HCEC 1CT (cell line): ENCODE data around the gene GORASP1.
"Not testable (repeated sequence)": the region's sequence is repeated elsewhere in the genome, so short reads cannot be mapped to it uniquely, and the experiment has no call there.

Experiments used
- DNase-seq: peaks from one replicate; pipeline ENCODE4 v3.0.0-alpha.2; 2017

Gene GORASP1

DNA sequence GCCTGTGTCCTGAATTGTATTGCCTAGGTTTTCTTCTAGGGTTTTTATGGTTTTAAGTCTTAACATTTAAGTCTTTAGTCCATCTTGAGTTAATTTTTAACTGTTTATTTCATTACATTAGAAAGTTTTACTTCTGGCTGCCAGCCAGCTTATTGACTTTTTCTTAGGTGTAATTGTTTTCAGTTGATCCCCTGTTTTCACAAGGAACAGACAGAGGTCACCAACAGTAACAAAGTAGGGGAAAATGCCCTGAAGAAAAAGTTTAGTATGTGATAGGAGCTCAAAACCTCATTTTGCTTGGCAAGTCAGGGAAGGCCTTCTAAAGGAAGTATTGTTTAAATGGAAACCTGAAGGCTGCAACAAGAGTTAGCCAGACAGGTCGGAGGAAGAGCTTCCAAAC is 45.2 kb downstream of the GORASP1 start:
- no peak for DNase-seq

GRCh38 chr3:39061228-39061627 is 46.2 kb downstream of the GORASP1 start:
- DNase-seq: not testable (repeated sequence)

DNA sequence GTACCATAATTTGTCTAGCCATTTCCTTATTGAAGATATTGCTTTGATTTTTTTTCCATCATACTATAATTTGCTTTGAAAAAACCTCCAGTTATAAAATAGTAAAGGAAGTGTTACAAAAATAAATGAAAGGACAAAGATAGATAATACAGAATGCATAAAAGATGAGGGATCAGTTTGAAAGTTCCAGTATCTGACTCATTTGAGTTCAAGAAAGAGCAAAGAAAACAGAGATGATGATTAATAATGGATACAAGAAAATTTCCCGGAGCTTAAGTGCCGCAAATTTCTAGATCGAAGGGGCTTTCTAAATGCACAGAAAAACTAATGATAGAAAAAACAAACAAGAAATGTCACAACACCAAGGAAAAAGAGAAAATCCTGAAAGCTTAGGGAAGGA is 51.3 kb downstream of the GORASP1 start:
- DNase-seq: no peak

GRCh38 chr3:39053696-39054095 is 53.7 kb downstream of the GORASP1 start:
- DNase-seq: no peak

- DNase-seq: no peak
These were observed 54.8 kb downstream of the GORASP1 start for GRCh38 chr3:39052583-39052982.

- DNase-seq: peak; percentile 85
These were observed 55.5 kb downstream of the GORASP1 start, which contains the start of the genes SCN11A and WDR48 for GRCh38 chr3:39051649-39052561. TSS of gene SCN11A (minus strand) at chr3:39051944. CDS start at chr3:38950362, 101,582 bp downstream. TSS of gene WDR48 (plus strand) at chr3:39052016. CDS start at chr3:39052026, 10 bp downstream.

- DNase-seq: no peak
These were observed 57.4 kb downstream of the GORASP1 start for GRCh38 chr3:39050029-39050428.
